OCI-LY3 (cell line): ENCODE measurements around the gene MAP4K3.

Source experiments
- H2AFZ ChIP-seq: fragments of 200-600, 300-600 bp; shearing (Covaris generic); 2 replicates; pipeline ENCODE4 v1.6.0; 2014; ENCODE audit warnings: antibody characterized with exemption, low read depth, low read length
- H3K27ac ChIP-seq: fragments of 200-600, 300-600 bp; sonication (generic); 2 replicates; pipeline ENCODE4 v1.5.1; 2014; ENCODE audit warnings: mild to moderate bottlenecking, low read length, moderate library complexity, mixed read lengths
- H3K27me3 ChIP-seq: fragments of 200-600, 300-600 bp; sonication (generic); 2 replicates; pipeline ENCODE4 v1.6.1; 2014; ENCODE audit warnings: low read depth, low read length, mixed read lengths
- H3K36me3 ChIP-seq: fragments of 200-600, 300-600 bp; sonication (generic); replicated peaks from 2 replicates; pipeline ENCODE3; 2014; ENCODE audit warnings: low read depth, low read length, mixed read lengths
- H3K4me1 ChIP-seq: fragments of 300-600, 200-600 bp; sonication (generic); 2 replicates; pipeline ENCODE4 v1.6.1; 2014; ENCODE audit warnings: low read length, mixed read lengths
- H3K4me2 ChIP-seq: fragments of 200-600, 300-600 bp; sonication (generic); 2 replicates; pipeline ENCODE4 v1.6.1; 2014; ENCODE audit warnings: low read length, mixed read lengths
- H3K4me3 ChIP-seq: fragments of 300-600, 200-600 bp; sonication (generic); 2 replicates; pipeline ENCODE4 v1.5.1; 2014; ENCODE audit warnings: antibody characterized with exemption, mild to moderate bottlenecking, low read length, moderate library complexity
- H3K79me2 ChIP-seq: fragments of 300-600, 200-600 bp; shearing (Covaris generic); 2 replicates; pipeline ENCODE4 v1.6.1; 2014; ENCODE audit warnings: mild to moderate bottlenecking, low read length, mixed read lengths
- H3K9ac ChIP-seq: fragments of 300-600, 200-600 bp; shearing (Covaris generic); 2 replicates; pipeline ENCODE4 v1.6.0; 2014; ENCODE audit warnings: mild to moderate bottlenecking, low read length, moderate library complexity
- H3K9me3 ChIP-seq: fragments of 200-600, 300-600 bp; shearing (Covaris generic); 2 replicates; pipeline ENCODE4 v1.6.1; 2014; ENCODE audit warnings: low read length, mixed read lengths; ENCODE audit not compliant: insufficient read depth
- H4K20me1 ChIP-seq: fragments of 200-600, 300-600 bp; sonication (generic); 2 replicates; pipeline ENCODE4 v1.6.1; 2016; ENCODE audit warnings: low read length, mixed read lengths; ENCODE audit not compliant: insufficient read depth
- EZH2phosphoT487 ChIP-seq: fragments of 200-600 bp; shearing (Covaris generic); IDR thresholded peaks from 2 replicates; pipeline ENCODE4 v1.6.1; 2018; ENCODE audit warnings: antibody characterized with exemption, mixed run types, low read depth
- TF ChIP-seq, protein P1 (sequence below): fragments of 200-600, 300-600 bp; sonication (generic); IDR thresholded peaks from 2 replicates; pipeline ENCODE4 v1.5.1; 2014; ENCODE audit warnings: antibody characterized with exemption, low read length, low read depth

The MAP4K3 gene

DNA sequence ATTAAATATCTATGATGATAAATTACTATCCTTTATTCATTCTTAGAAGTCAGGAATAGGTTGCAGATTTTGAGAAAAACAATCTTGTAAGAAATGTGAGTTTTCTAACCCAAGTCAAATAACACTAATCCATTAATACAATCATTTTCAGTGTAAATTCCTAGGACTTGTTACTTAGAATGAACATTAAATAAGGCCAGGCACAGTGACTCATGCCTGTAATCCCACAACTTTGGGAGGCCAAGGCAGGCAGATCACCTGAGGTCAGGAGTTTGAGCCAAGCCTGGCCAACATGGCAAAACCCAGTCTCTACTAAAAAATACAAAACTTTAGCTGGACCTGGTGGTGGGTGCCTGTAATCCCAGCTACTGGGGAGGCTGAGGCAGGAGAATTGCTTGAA is 147.5 kb downstream of the MAP4K3 start:
- Histone ChIP-seq H3K9me3 (no peaks in the 10 kb centered on the region), H2AFZ (no peak overlapping the region), H3K27me3 (no peaks in the 10 kb centered on the region), H3K79me2 (no peaks in the 10 kb centered on the region), H3K9ac (no peak overlapping the region), H3K36me3 (no peaks in the 10 kb centered on the region), H3K27ac (no peak overlapping the region), H4K20me1 (no peaks in the 10 kb centered on the region), H3K4me1 (no peaks in the 10 kb centered on the region), H3K4me3 (no peak overlapping the region), H3K4me2 (no peak overlapping the region)
- no peak for TF ChIP-seq EZH2phosphoT487
- TF ChIP-seq, protein P1, sequence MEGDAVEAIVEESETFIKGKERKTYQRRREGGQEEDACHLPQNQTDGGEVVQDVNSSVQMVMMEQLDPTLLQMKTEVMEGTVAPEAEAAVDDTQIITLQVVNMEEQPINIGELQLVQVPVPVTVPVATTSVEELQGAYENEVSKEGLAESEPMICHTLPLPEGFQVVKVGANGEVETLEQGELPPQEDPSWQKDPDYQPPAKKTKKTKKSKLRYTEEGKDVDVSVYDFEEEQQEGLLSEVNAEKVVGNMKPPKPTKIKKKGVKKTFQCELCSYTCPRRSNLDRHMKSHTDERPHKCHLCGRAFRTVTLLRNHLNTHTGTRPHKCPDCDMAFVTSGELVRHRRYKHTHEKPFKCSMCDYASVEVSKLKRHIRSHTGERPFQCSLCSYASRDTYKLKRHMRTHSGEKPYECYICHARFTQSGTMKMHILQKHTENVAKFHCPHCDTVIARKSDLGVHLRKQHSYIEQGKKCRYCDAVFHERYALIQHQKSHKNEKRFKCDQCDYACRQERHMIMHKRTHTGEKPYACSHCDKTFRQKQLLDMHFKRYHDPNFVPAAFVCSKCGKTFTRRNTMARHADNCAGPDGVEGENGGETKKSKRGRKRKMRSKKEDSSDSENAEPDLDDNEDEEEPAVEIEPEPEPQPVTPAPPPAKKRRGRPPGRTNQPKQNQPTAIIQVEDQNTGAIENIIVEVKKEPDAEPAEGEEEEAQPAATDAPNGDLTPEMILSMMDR, result no peak

DNA sequence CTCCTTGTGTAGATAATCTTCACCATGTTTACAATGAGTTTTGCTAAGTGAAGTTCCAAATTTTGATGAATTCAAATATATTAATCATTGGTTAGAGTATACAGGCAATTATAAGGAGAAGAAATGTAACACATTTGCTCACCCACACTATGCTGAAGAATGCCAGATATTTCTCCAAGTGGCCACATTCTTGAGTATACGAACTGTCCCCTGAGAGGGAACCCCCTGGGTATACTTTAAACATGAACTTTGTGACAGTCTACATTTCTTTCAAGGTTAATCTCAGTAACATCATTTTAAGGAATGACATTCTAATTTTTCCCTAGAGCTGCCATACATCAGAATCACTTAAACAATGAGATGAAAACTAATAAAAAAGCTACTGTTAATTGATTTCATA is 153.5 kb downstream of the MAP4K3 start:
- no peak overlapping the region for H3K4me2 ChIP-seq
- H3K27ac ChIP-seq, result no peak overlapping the region
- no peaks in the 10 kb centered on the region for H3K27me3 ChIP-seq
- H4K20me1 ChIP-seq, result no peaks in the 10 kb centered on the region
- H3K4me1 ChIP-seq, result no peaks in the 10 kb centered on the region
- no peaks in the 10 kb centered on the region for H3K79me2 ChIP-seq
- H3K9ac ChIP-seq, result no peak overlapping the region
- H3K9me3 ChIP-seq, result no peaks in the 10 kb centered on the region
- H2AFZ ChIP-seq, result no peak overlapping the region
- H3K36me3 ChIP-seq, result no peaks in the 10 kb centered on the region
- H3K4me3 ChIP-seq, result no peak overlapping the region
- TF ChIP-seq, protein P1, result no peak
- TF ChIP-seq EZH2phosphoT487, result no peak

GRCh38 chr2:39281391-39281790 is 155.7 kb downstream of the MAP4K3 start:
- H3K36me3 ChIP-seq, result no peaks in the 10 kb centered on the region

GRCh38 chr2:39275016-39275415 is 162.1 kb downstream of the MAP4K3 start:
- Histone ChIP-seq H3K27me3 (no peaks in the 10 kb centered on the region), H3K4me3 (no peak overlapping the region), H3K4me2 (no peak overlapping the region), H4K20me1 (no peaks in the 10 kb centered on the region), H2AFZ (no peak overlapping the region), H3K36me3 (no peaks in the 10 kb centered on the region), H3K4me1 (no peaks in the 10 kb centered on the region), H3K9me3 (no peaks in the 10 kb centered on the region), H3K27ac (no peak overlapping the region), H3K79me2 (no peaks in the 10 kb centered on the region), H3K9ac (no peak overlapping the region)
- TF ChIP-seq EZH2phosphoT487, result no peak
- TF ChIP-seq, protein P1, result no peak

More at GRCh38 chr2:39281391-39281790, 155.7 kb downstream of the MAP4K3 start:
- Histone ChIP-seq H3K4me2 (no peak overlapping the region), H3K9me3 (no peaks in the 10 kb centered on the region), H3K79me2 (no peaks in the 10 kb centered on the region), H3K4me1 (no peaks in the 10 kb centered on the region), H3K27me3 (no peaks in the 10 kb centered on the region), H3K27ac (no peak overlapping the region), H3K4me3 (no peak overlapping the region), H2AFZ (no peak overlapping the region), H4K20me1 (no peaks in the 10 kb centered on the region), H3K9ac (no peak overlapping the region)
- TF ChIP-seq, protein P1, result no peak
- no peak for TF ChIP-seq EZH2phosphoT487
